H1 (cell line): ENCODE measurements around the gene KCNC3. TPM values are rescaled to one million over a fixed set of nuclear protein-coding genes. Genes with fewer than 3 reads are reported as not detected.
A peak's percentile ranks its signal among the peaks of the same experiment; 100 is the strongest.

Experiments
- CTCF ChIA-PET: fragments of 300-600 bp; sonication (Branson Sonifier 250); formaldehyde crosslinking; loops from one replicate; lab custom pipeline; 2021; ENCODE audit not compliant: partially characterized antibody; lab: Charles Lee
- POLR2A ChIA-PET: fragments of 300-600 bp; sonication (Branson Sonifier 250); formaldehyde crosslinking; loops from one replicate; lab custom pipeline; 2021; ENCODE audit warnings: inconsistent platforms; ENCODE audit not compliant: partially characterized antibody; lab: Charles Lee
- DNase-seq, 2 experiments: peaks; one replicate each; pipeline versions ENCODE4 v3.0.0 to v3.0.0-alpha.2; 2010 to 2022; ENCODE audit warnings: low spot score in 2 of 2, low read depth in 1 of 2, mixed read lengths in 1 of 2
- FAIRE-seq: peaks from 2 replicates; lab custom pipeline; 2011; peaks lifted over from hg19 to GRCh38; lab: Jason Lieb, UNC
- H2AFZ ChIP-seq: 2 replicates; pipeline ENCODE4 v1.8.1; 2012; ENCODE audit warnings: low read length, inconsistent platforms
- H2AK5ac ChIP-seq: 2 replicates; pipeline ENCODE4 v1.6.1; 2013; ENCODE audit warnings: low read depth, low read length
- H2BK120ac ChIP-seq: replicated peaks from 2 replicates; pipeline ENCODE3; 2013; ENCODE audit warnings: low read depth, low read length, inconsistent platforms
- H2BK12ac ChIP-seq: 2 replicates; pipeline ENCODE4 v1.6.1; 2013; ENCODE audit warnings: low read depth, low read length
- H2BK15ac ChIP-seq: 2 replicates; pipeline ENCODE4 v1.6.1; 2013; ENCODE audit warnings: low read length
- H2BK20ac ChIP-seq: 2 replicates; pipeline ENCODE4 v1.6.1; 2013; ENCODE audit warnings: low read length
- H2BK5ac ChIP-seq: 2 replicates; pipeline ENCODE4 v1.6.1; 2013; ENCODE audit warnings: low read depth, low read length
- H3K14ac ChIP-seq: 2 replicates; pipeline ENCODE4 v1.6.1; 2013; ENCODE audit warnings: inconsistent platforms; ENCODE audit not compliant: insufficient read length
- H3K18ac ChIP-seq: 2 replicates; pipeline ENCODE4 v1.6.1; 2013; ENCODE audit warnings: low read length; ENCODE audit errors: extremely low read depth
- H3K23ac ChIP-seq: 2 replicates; pipeline ENCODE4 v1.6.1; 2013; ENCODE audit warnings: inconsistent platforms; ENCODE audit not compliant: insufficient read length
- H3K23me2 ChIP-seq: 2 replicates; pipeline ENCODE4 v1.6.1; 2013; ENCODE audit warnings: low read depth, low read length
- H3K27ac ChIP-seq: 2 replicates; pipeline ENCODE4 v1.6.1; 2011; ENCODE audit warnings: low read depth, low read length, inconsistent platforms
- H3K27me3 ChIP-seq, 4 experiments: replicated peaks in 1 of 4; 1 replicate in 1 of 4; 2 replicates in 3 of 4; pipeline versions ENCODE4 v1.6.1 to v1.8.1; 2011 to 2013; ENCODE audit warnings: low read length in 3 of 4, mild to moderate bottlenecking in 3 of 4, inconsistent platforms in 2 of 4, mixed read lengths in 2 of 4, moderate library complexity in 1 of 4; ENCODE audit not compliant: control insufficient read depth in 3 of 4, insufficient read depth in 3 of 4; ENCODE audit errors: extremely low read depth in 1 of 4
- H3K36me3 ChIP-seq, 4 experiments: 2 replicates each; pipeline versions ENCODE4 v1.6.1 to v1.8.1; 2011 to 2013; ENCODE audit warnings: mild to moderate bottlenecking in 4 of 4, low read length in 3 of 4, moderate library complexity in 2 of 4, control low read depth in 1 of 4, inconsistent platforms in 1 of 4; ENCODE audit not compliant: insufficient read depth in 4 of 4, control insufficient read depth in 2 of 4
- H3K4ac ChIP-seq: replicated peaks from 2 replicates; pipeline ENCODE3; 2013; ENCODE audit warnings: low read length, low read depth, mixed read lengths, inconsistent platforms; ENCODE audit not compliant: insufficient read length
- H3K4me1 ChIP-seq, 4 experiments: replicated peaks in 1 of 4; 1 replicate in 1 of 4; 2 replicates in 3 of 4; pipeline versions ENCODE4 v1.6.1 to v1.8.1; 2011 to 2013; ENCODE audit warnings: low read length in 3 of 4, inconsistent platforms in 2 of 4, mixed read lengths in 1 of 4; ENCODE audit not compliant: insufficient read depth in 4 of 4, control insufficient read depth in 3 of 4
- H3K4me2 ChIP-seq, 2 experiments: 2 replicates each; pipeline versions ENCODE4 v1.6.1 to v1.8.1; 2011 to 2013; ENCODE audit warnings: low read depth in 2 of 2, low read length in 2 of 2, control low read depth in 1 of 2, inconsistent platforms in 1 of 2, mild to moderate bottlenecking in 1 of 2; ENCODE audit not compliant: insufficient read depth in 1 of 2
- H3K4me3 ChIP-seq, 4 experiments: fragments of 200-600, 300-600 bp in 1 of 4; sonication (generic), shearing (Covaris generic), sonication (Bioruptor Twin) in 1 of 4; 2 replicates each; pipeline versions ENCODE4 v1.5.1 to v1.8.1; 2011 to 2016; ENCODE audit warnings: low read length in 4 of 4, low read depth in 3 of 4, control low read depth in 2 of 4, inconsistent platforms in 2 of 4, mild to moderate bottlenecking in 2 of 4, mixed read lengths in 1 of 4, moderate library complexity in 1 of 4; ENCODE audit not compliant: insufficient read depth in 2 of 4; ENCODE audit errors: extremely low read depth in 1 of 4
- H3K56ac ChIP-seq: replicated peaks from 2 replicates; pipeline ENCODE3; 2013; ENCODE audit warnings: low read depth, mild to moderate bottlenecking, mixed read lengths, low read length, inconsistent platforms; ENCODE audit not compliant: insufficient read length
- H3K79me1 ChIP-seq: 2 replicates; pipeline ENCODE4 v1.6.1; 2013; ENCODE audit warnings: low read depth, low read length, control low read depth
- H3K79me2 ChIP-seq, 2 experiments: 2 replicates each; pipeline versions ENCODE4 v1.6.1 to v1.8.1; 2012 to 2013; ENCODE audit warnings: low read length in 2 of 2, mild to moderate bottlenecking in 2 of 2, inconsistent platforms in 1 of 2; ENCODE audit not compliant: insufficient read depth in 2 of 2, control insufficient read depth in 1 of 2
- H3K9ac ChIP-seq, 4 experiments: replicated peaks in 1 of 4; 1 replicate in 1 of 4; 2 replicates in 3 of 4; pipeline versions ENCODE4 v1.6.1 to v1.8.1; 2011 to 2013; ENCODE audit warnings: low read depth in 3 of 4, low read length in 3 of 4, control low read depth in 2 of 4, mild to moderate bottlenecking in 2 of 4, moderate library complexity in 2 of 4, inconsistent platforms in 1 of 4; ENCODE audit errors: extremely low read depth in 1 of 4
- H3K9me3 ChIP-seq, 2 experiments: 2 replicates each; pipeline versions ENCODE4 v1.6.1 to v1.8.1; 2012 to 2013; ENCODE audit warnings: mild to moderate bottlenecking in 2 of 2, moderate library complexity in 2 of 2, control low read depth in 1 of 2, inconsistent platforms in 1 of 2, low read depth in 1 of 2, low read length in 1 of 2, mixed read lengths in 1 of 2; ENCODE audit not compliant: insufficient read depth in 2 of 2
- H4K20me1 ChIP-seq, 2 experiments: replicated peaks in 1 of 2; 2 replicates each; pipeline versions ENCODE3 to v1.8.1; 2011 to 2013; ENCODE audit warnings: inconsistent platforms in 2 of 2, low read length in 2 of 2, mild to moderate bottlenecking in 1 of 2; ENCODE audit not compliant: insufficient read depth in 2 of 2, control insufficient read depth in 1 of 2
- H4K5ac ChIP-seq: 2 replicates; pipeline ENCODE4 v1.6.1; 2013; ENCODE audit warnings: low read length, low read depth, mixed read lengths, inconsistent platforms; ENCODE audit not compliant: insufficient read length
- H4K8ac ChIP-seq: 2 replicates; pipeline ENCODE4 v1.8.0; 2013; ENCODE audit warnings: mild to moderate bottlenecking, moderate library complexity, low read length, inconsistent platforms; ENCODE audit not compliant: insufficient read depth; ENCODE audit errors: extremely low read depth
- H4K91ac ChIP-seq: replicated peaks from 2 replicates; pipeline ENCODE3; 2013; ENCODE audit warnings: low read length, mixed read lengths, inconsistent platforms; ENCODE audit not compliant: insufficient read length
- ASH2L ChIP-seq: fragments of 200-600, 300-600 bp; sonication (generic); IDR thresholded peaks from one replicate; pipeline ENCODE4 v1.7.1; 2017; ENCODE audit warnings: low read length
- CTCF ChIP-seq, 3 experiments: IDR thresholded peaks; 1 replicate in 2 of 3; 2 replicates in 1 of 3; pipeline versions ENCODE4 v1.5.1 to v1.6.1; 2011; ENCODE audit warnings: low read length in 3 of 3, mild to moderate bottlenecking in 3 of 3, inconsistent platforms in 2 of 3, low read depth in 1 of 3, moderate library complexity in 1 of 3; ENCODE audit not compliant: insufficient read depth in 1 of 3; ENCODE audit errors: control extremely low read depth in 1 of 3
- SAP30 ChIP-seq: fragments of 300-600 bp; sonication (generic); IDR thresholded peaks from 2 replicates; pipeline ENCODE4 v1.7.1; 2012; ENCODE audit warnings: low read length, moderate library complexity, mild to moderate bottlenecking, inconsistent platforms; ENCODE audit not compliant: insufficient read depth, insufficient replicate concordance
- SIX5 ChIP-seq: IDR thresholded peaks from 2 replicates; pipeline ENCODE4 v1.6.1; 2011; ENCODE audit warnings: mild to moderate bottlenecking, low read depth, low read length
- TBP ChIP-seq: IDR thresholded peaks from 2 replicates; pipeline ENCODE4 v1.6.1; 2011; ENCODE audit warnings: low read depth, low read length, improper control_type of control experiment
- TEAD4 ChIP-seq: IDR thresholded peaks from 2 replicates; pipeline ENCODE4 v1.6.1; 2012; ENCODE audit warnings: low read depth, low read length, inconsistent platforms, mixed read lengths
- WGBS, 2 experiments: shearing (Covaris generic) in 1 of 2; methylation state at CpG; one replicate each; pipeline versions ENCODE4 v1.1.6 to v1.1.7; 2013 to 2015; ENCODE audit warnings: low lambda C conversion rate in 2 of 2, mixed read lengths in 2 of 2, inconsistent platforms in 1 of 2, low coverage in 1 of 2, missing lambda C conversion rate in 1 of 2; ENCODE audit not compliant: insufficient replicate concordance in 2 of 2, insufficient coverage in 1 of 2, insufficient read length in 1 of 2; ENCODE audit errors: extremely low coverage in 1 of 2, missing lambda C conversion rate in 1 of 2; 5-methylcytosine and 5-hydroxymethylcytosine counted together
- polyA plus RNA-seq, 7 experiments: library from polyadenylated mRNA; depleted of rRNA in 3 of 7; stranded (reverse) in 5 of 7; unstranded in 2 of 7; fragments of >200 nt in 5 of 7; fragments of 200-250 nt in 2 of 7; gene quantifications; 1 replicate in 5 of 7; 2 replicates in 1 of 7; 4 replicates in 1 of 7; pipeline versions ENCODE4 v1.2.1 to v1.2.3, GENCODE V29; 2011 to 2013; ENCODE audit warnings: missing spikeins in 2 of 7, mixed read lengths in 2 of 7
- total RNA-seq: library from RNA; stranded (reverse); fragmentation: NEBNext Ultra II Directional; extraction: Animal tissue kit (Norgen Biotek cat#: 25700); gene quantifications from 2 replicates; pipeline ENCODE4 v1.2.1, GENCODE V29; 2021
- TF ChIP-seq, protein P1 (sequence below): IDR thresholded peaks from 2 replicates; pipeline ENCODE4 v1.6.1; 2012; ENCODE audit warnings: inconsistent platforms

KCNC3 gene
- total and polyA plus RNA-seq, 2 of the 8 experiments (the other 6 are each of a cell fraction or from before 2014, with no cell fraction given) = 3.9 to 7.2 TPM

GRCh38 chr19:50357178-50358100 lies 28.3 kb upstream of the KCNC3 start:
- Histone ChIP-seq H3K36me3 (no peaks in the 10 kb centered on the region), H3K27me3 (no peaks in the 10 kb centered on the region; a peak in 2 of 7 replicates), H4K5ac (no peak overlapping the region), H3K18ac (no peak overlapping the region), H3K14ac (no peak overlapping the region), H4K91ac (no peak overlapping the region), H2BK5ac (no peak overlapping the region), H4K20me1 (no peaks in the 10 kb centered on the region), H4K8ac (no peak overlapping the region), H2AK5ac (no peak overlapping the region), H3K56ac (no peak overlapping the region), H3K4me2 (peak overlapping the region in 1 of 2 experiments; percentile 36; a peak in 1 of 4 replicates), H2BK120ac (no peak overlapping the region), H2BK15ac (no peak overlapping the region), H3K27ac (no peak overlapping the region), H2AFZ (no peak overlapping the region), H2BK12ac (no peak overlapping the region), H3K79me1 (no peaks in the 10 kb centered on the region), H2BK20ac (no peak overlapping the region), H3K4ac (no peak overlapping the region), H3K79me2 (no peaks in the 10 kb centered on the region), H3K4me1 (peaks cover 0 to 2% (median 0%) of the 10 kb centered on the region in 4 experiments; a peak in 2 of 7 replicates), H3K23ac (no peak overlapping the region), H3K9me3 (no peaks in the 10 kb centered on the region), H3K4me3 (peak overlapping the region in 1 of 4 experiments; percentile 16; a peak in 1 of 8 replicates), H3K23me2 (no peaks in the 10 kb centered on the region), H3K9ac (no peak overlapping the region)
- DNase-seq (peak; percentile 56 to 95), FAIRE-seq (peak; percentile 76)
- ChIA-PET POLR2A (interaction anchor here (0.8 to 1.4 kb wide), 6 partner anchors 14 to 122 kb away, joined by 3 to 4 read pairs (median 4); partner anchors contain the start of gene POLD1), CTCF (interaction anchor here (0.7 to 3.2 kb wide), 35 partner anchors 9 to 565 kb away, joined by 3 to 13 read pairs (median 4); partner anchors contain the start of genes NAPSA and NR1H2)
- 71% methylated on average over 49 of the region's 54 CpGs; no CpG with 5 or more reads in 1 of the 2 experiments for WGBS, 2 experiments
- TF ChIP-seq SAP30 (no peak), SIX5 (no peak), TBP (peak; percentile 19; the same call in 1 of the 2 replicates), CTCF (IDR thresholded peaks at IDR 0.05; ENCODE audit: control extremely low read depth in 1 of 3, insufficient read depth in 1 of 3, low read depth in 1 of 3, low read length in 3 of 3) (peak; percentile 71 to 87 (median 82)), ASH2L (no peak), TEAD4 (peak; percentile 87)
- TF ChIP-seq, protein P1, sequence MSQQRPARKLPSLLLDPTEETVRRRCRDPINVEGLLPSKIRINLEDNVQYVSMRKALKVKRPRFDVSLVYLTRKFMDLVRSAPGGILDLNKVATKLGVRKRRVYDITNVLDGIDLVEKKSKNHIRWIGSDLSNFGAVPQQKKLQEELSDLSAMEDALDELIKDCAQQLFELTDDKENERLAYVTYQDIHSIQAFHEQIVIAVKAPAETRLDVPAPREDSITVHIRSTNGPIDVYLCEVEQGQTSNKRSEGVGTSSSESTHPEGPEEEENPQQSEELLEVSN = no peak
